ENCODE measurements around the gene STK11IP.

STK11IP gene

GRCh38 chr2:219656526-219656925 lies 58.9 kb downstream of the STK11IP start:
- DNase-seq: no peak

- DNase-seq: no peak
Observed at GRCh38 chr2:219658196-219658846, 60.7 kb downstream of the STK11IP start.

GRCh38 chr2:219658874-219659273 lies 61.2 kb downstream of the STK11IP start:
- DNase-seq: no peak

GRCh38 chr2:219661197-219661954 lies 63.7 kb downstream of the STK11IP start:
- DNase-seq: no peak

- no peak for DNase-seq
Observed at GRCh38 chr2:219661955-219662395, 64.3 kb downstream of the STK11IP start.

GRCh38 chr2:219662566-219662965 lies 64.9 kb downstream of the STK11IP start:
- DNase-seq: no peak

GRCh38 chr2:219663116-219663762 lies 65.6 kb downstream of the STK11IP start:
- DNase-seq: no peak

GRCh38 chr2:219664041-219664440 lies 66.4 kb downstream of the STK11IP start:
- no peak for DNase-seq

GRCh38 chr2:219664944-219665343 lies 67.3 kb downstream of the STK11IP start:
- no peak for DNase-seq

- DNase-seq: no peak
Observed at GRCh38 chr2:219665926-219666325, 68.3 kb downstream of the STK11IP start.

Data from activated CD4-positive, alpha-beta T cell treated with anti-CD3 and anti-CD28 coated beads, Interleukin-2, Interleukin-6, amounts not matched to agents 100 ng/mL and 50 ng/mL, durations not matched to agents 16 hours and 8 hours (primary cell).